Breast epithelium (tissue), 3 donors: ENCODE data around the gene METTL24.

Source experiments
- CTCF ChIP-seq, 3 donors: fragments of 450-650 bp; IDR thresholded peaks; one replicate each; pipeline ENCODE4 v1.5.1; 2016 to 2017; ENCODE audit warnings: antibody characterized with exemption in 3 of 3, mild to moderate bottlenecking in 3 of 3, moderate library complexity in 3 of 3
- POLR2A ChIP-seq: fragments of 450-650 bp; IDR thresholded peaks from one replicate; pipeline ENCODE4 v1.6.1; 2016; ENCODE audit warnings: antibody characterized with exemption, mild to moderate bottlenecking, moderate library complexity
- POLR2AphosphoS5 ChIP-seq, 3 donors: sonication (generic); formaldehyde crosslinking; IDR thresholded peaks; one replicate each; pipeline ENCODE4 v1.6.1; 2017; ENCODE audit warnings: antibody characterized with exemption in 3 of 3

GRCh38 chr6:110385458-110385863 lies 27.3 kb upstream of the METTL24 start:
- TF ChIP-seq CTCF (IDR thresholded peaks at IDR 0.05) (no peak), POLR2A (no peak), POLR2AphosphoS5 (IDR thresholded peaks at IDR 0.05) (no peak)
